KOPT-K1 (cell line): ENCODE data around the gene CCRL2.
A peak's percentile ranks its signal among the peaks of the same experiment; 100 is the strongest.
"Not testable (repeated sequence)": the region's sequence is repeated elsewhere in the genome, so short reads cannot be mapped to it uniquely, and the experiment has no call there.

Source experiments
- H3K27ac ChIP-seq: fragments of 200-600 bp; sonication (generic); 2 replicates; pipeline ENCODE4 v1.5.1; 2016; ENCODE audit warnings: antibody characterized with exemption, mild to moderate bottlenecking, low read depth, low read length; ENCODE audit not compliant: poor library complexity, severe bottlenecking
- H3K36me3 ChIP-seq: fragments of 200-600 bp; sonication (generic); 2 replicates; pipeline ENCODE4 v1.5.1; 2017; ENCODE audit warnings: antibody characterized with exemption, mild to moderate bottlenecking, low read length, moderate library complexity; ENCODE audit not compliant: insufficient read depth
- H3K9me3 ChIP-seq: fragments of 200-600 bp; sonication (generic); 2 replicates; pipeline ENCODE4 v1.5.1; 2017; ENCODE audit warnings: antibody characterized with exemption, low read length, mild to moderate bottlenecking; ENCODE audit not compliant: insufficient read depth, poor library complexity, severe bottlenecking

Gene CCRL2

GRCh38 chr3:46423588-46423987, 16.5 kb downstream of the CCRL2 start:
- H3K36me3 ChIP-seq = no peaks in the 10 kb centered on the region
- no peaks in the 10 kb centered on the region for H3K9me3 ChIP-seq
- no peak overlapping the region for H3K27ac ChIP-seq

GRCh38 chr3:46426476-46426875, 19.4 kb downstream of the CCRL2 start:
- not testable (repeated sequence) for H3K9me3 ChIP-seq, H3K36me3 ChIP-seq
- H3K27ac ChIP-seq = peak overlapping the region; percentile 19

GRCh38 chr3:46427404-46427803, 20.3 kb downstream of the CCRL2 start:
- peaks cover 14% of the 10 kb centered on the region for H3K9me3 ChIP-seq
- H3K27ac ChIP-seq = not testable (repeated sequence)

GRCh38 chr3:46427916-46428833, 21.1 kb downstream of the CCRL2 start:
- Histone ChIP-seq H3K27ac (no peak overlapping the region), H3K9me3 (peaks cover 21% of the 10 kb centered on the region)

More at GRCh38 chr3:46427404-46427803, 20.3 kb downstream of the CCRL2 start:
- not testable (repeated sequence) for H3K36me3 ChIP-seq

GRCh38 chr3:46429250-46429649, 22.2 kb downstream of the CCRL2 start:
- Histone ChIP-seq H3K27ac (no peak overlapping the region), H3K9me3 (peaks cover 22% of the 10 kb centered on the region), H3K36me3 (no peaks in the 10 kb centered on the region)

More at GRCh38 chr3:46427916-46428833, 21.1 kb downstream of the CCRL2 start:
- no peaks in the 10 kb centered on the region for H3K36me3 ChIP-seq

GRCh38 chr3:46429671-46430070, 22.6 kb downstream of the CCRL2 start:
- no peaks in the 10 kb centered on the region for H3K36me3 ChIP-seq
- peaks cover 22% of the 10 kb centered on the region for H3K9me3 ChIP-seq
- no peak overlapping the region for H3K27ac ChIP-seq

- not testable (repeated sequence) for H3K36me3 ChIP-seq, H3K27ac ChIP-seq
- peaks cover 22% of the 10 kb centered on the region for H3K9me3 ChIP-seq
Observed at GRCh38 chr3:46430879-46431278, 23.8 kb downstream of the CCRL2 start.

GRCh38 chr3:46431905-46432304, 24.8 kb downstream of the CCRL2 start:
- not testable (repeated sequence) for H3K36me3 ChIP-seq, H3K27ac ChIP-seq
- H3K9me3 ChIP-seq = peaks cover 22% of the 10 kb centered on the region

- not testable (repeated sequence) for H3K36me3 ChIP-seq
- H3K9me3 ChIP-seq = peaks cover 22% of the 10 kb centered on the region
- H3K27ac ChIP-seq = peak overlapping the region; percentile 44
Observed at GRCh38 chr3:46433118-46433517, 26.1 kb downstream of the CCRL2 start.

GRCh38 chr3:46433841-46434240, 26.8 kb downstream of the CCRL2 start:
- Histone ChIP-seq H3K9me3 (peaks cover 22% of the 10 kb centered on the region), H3K27ac (peak overlapping the region; percentile 44), H3K36me3 (no peaks in the 10 kb centered on the region)

GRCh38 chr3:46435081-46435726, 28.1 kb downstream of the CCRL2 start:
- no peak overlapping the region for H3K27ac ChIP-seq
- peaks cover 22% of the 10 kb centered on the region for H3K9me3 ChIP-seq
- H3K36me3 ChIP-seq = no peaks in the 10 kb centered on the region

GRCh38 chr3:46438831-46439230, 31.8 kb downstream of the CCRL2 start:
- Histone ChIP-seq H3K9me3 (no peaks in the 10 kb centered on the region), H3K36me3 (no peaks in the 10 kb centered on the region), H3K27ac (no peak overlapping the region)

GRCh38 chr3:46440531-46441294, 33.7 kb downstream of the CCRL2 start:
- Histone ChIP-seq H3K27ac (peak overlapping the region; percentile 50), H3K36me3 (no peaks in the 10 kb centered on the region), H3K9me3 (no peaks in the 10 kb centered on the region)

GRCh38 chr3:46442576-46443530, 35.8 kb downstream of the CCRL2 start:
- H3K9me3 ChIP-seq = no peaks in the 10 kb centered on the region
- no peaks in the 10 kb centered on the region for H3K36me3 ChIP-seq
- H3K27ac ChIP-seq = peak overlapping the region; percentile 2
